Measurements from ENCODE around the gene KCTD3. TPM values are rescaled to one million over a fixed set of nuclear protein-coding genes. Genes with fewer than 3 reads are reported as not detected.

Gene KCTD3
- total and polyA plus RNA-seq, 10 of the 15 experiments (the other 5 are each of a cell fraction or from before 2014, with no cell fraction given) = 3.6 to 19.8 (median 10.7) TPM

DNA sequence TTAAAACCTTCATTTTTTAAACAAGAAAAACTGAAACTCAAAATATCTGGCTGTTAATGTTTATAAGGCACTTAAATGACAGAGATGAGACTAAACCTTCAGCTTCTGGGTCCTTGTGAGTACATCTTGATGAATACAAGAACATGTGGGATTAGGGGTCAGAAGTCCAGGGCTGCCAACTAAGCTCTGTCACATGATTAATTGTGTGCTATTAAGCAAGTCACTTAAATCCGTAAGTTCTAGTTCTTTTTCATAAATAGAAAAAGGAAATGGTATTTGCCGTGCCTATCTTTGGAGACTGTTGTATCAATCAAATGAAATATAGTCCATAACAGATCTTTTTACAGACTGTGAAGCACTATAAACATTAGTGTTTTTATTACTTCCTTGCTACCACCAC is 43.2 kb upstream of the KCTD3 start:
- ChIA-PET CTCF (interaction anchor here (0.8 to 2.7 kb wide), 15 partner anchors 9 to 1196 kb away, joined by 3 to 16 read pairs (median 3); no protein-coding TSS in a partner anchor), RAD21 (ENCODE audit: unreplicated experiment) (interaction anchor here (0.8 kb wide), 1 partner anchor 342 kb away, joined by 3 read pairs; no protein-coding TSS in a partner anchor), SMC1A (ENCODE audit: uncharacterized antibody, unreplicated experiment) (interaction anchor here (1.2 to 1.7 kb wide), 3 partner anchors 80 to 84 kb away, joined by 3 to 4 read pairs (median 4); no protein-coding TSS in a partner anchor), POLR2A (no interaction called here)
- Histone ChIP-seq H3K9ac (ENCODE audit: control insufficient read depth, insufficient read depth, low read length) (no peak overlapping the region), H3K9me3 (replicated peaks; ENCODE audit: control insufficient read depth, insufficient read depth, low read length) (no peaks in the 10 kb centered on the region), H3K36me3 (ENCODE audit: control insufficient read depth in 2 of 2, insufficient read depth in 2 of 2, low read length in 1 of 2) (no peaks in the 10 kb centered on the region), H3K4me1 (ENCODE audit: control insufficient read depth, insufficient read depth, low read length) (peaks cover under 1% of the 10 kb centered on the region; the same call in 1 of the 2 replicates), H3K27me3 (replicated peaks in 1 of 2; ENCODE audit: control insufficient read depth in 2 of 2, insufficient read depth in 2 of 2, low read length in 1 of 2) (no peaks in the 10 kb centered on the region), H3K4me2 (ENCODE audit: control insufficient read depth, insufficient read depth) (no peak overlapping the region), H4K20me1 (ENCODE audit: control insufficient read depth, insufficient read depth) (no peaks in the 10 kb centered on the region), H2AFZ (ENCODE audit: control insufficient read depth, low read depth, low read length) (no peak overlapping the region), H3K27ac (ENCODE audit: control insufficient read depth, insufficient read depth) (no peak overlapping the region), H3K79me2 (ENCODE audit: control insufficient read depth, insufficient read depth, low read length) (no peaks in the 10 kb centered on the region), H3K4me3 (no peak overlapping the region)
- TF ChIP-seq RFX5 (IDR thresholded peaks at IDR 0.05; ENCODE audit: low read depth, low read length) = no peak
- in situ Hi-C loops (cut with MboI) = loop anchor here (10.0 to 25.0 kb wide), 4 partner anchors 712 to 1309 kb away; no protein-coding TSS in a partner anchor
- no peak for ATAC-seq
- WGBS (ENCODE audit: insufficient coverage, insufficient replicate concordance, low lambda C conversion rate, missing lambda C conversion rate) = 27% methylated on average over 2 of the region's 2 CpGs
- no TSS peak for BruUV-seq (replicated peaks)
- no peak for FAIRE-seq
- no peak for DNase-seq (ENCODE audit: low read depth, low spot score)
- intact Hi-C loops (cut with micrococcal nuclease; ENCODE audit: unreplicated experiment) = loop anchor here (10.0 kb wide), 2 partner anchors 1189 to 1309 kb away; no protein-coding TSS in a partner anchor

DNA sequence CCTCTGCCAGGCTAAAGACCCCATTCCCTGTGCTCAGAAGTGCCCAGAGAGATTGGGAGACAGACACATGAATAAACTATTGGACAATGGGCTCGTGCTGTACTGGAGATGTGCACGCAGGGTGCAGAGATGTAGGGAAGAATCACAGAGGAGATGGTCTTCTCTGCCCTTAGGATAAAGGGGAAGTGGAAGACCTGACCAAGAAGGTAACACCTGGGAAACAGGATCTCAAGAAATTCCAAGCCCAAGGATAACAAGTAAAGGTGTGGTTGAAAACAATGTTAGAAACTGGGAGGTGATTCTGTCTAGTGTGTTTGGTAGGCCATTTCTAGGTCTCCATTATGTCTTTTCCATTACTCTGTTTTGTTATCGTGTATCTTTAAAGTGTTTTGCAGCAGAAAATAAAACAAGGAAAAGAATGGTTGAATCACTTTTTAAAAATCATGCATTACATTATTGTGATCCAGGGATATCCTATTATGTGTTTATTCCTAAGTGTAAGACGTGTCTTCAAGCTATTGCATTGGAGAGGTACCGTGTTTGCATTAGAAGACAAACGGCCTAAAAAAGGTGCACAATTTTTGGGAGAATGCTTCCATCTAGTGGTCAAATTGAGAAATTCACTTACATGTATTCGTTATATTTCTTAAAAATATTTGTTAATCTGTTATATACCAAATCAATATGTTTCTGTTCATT is 40.8 kb upstream of the KCTD3 start:
- no peak overlapping the region for H3K4me3 ChIP-seq
- H3K9me3 ChIP-seq (replicated peaks; ENCODE audit: control insufficient read depth, insufficient read depth, low read length) = no peaks in the 10 kb centered on the region
- no peak overlapping the region for H2AFZ ChIP-seq (ENCODE audit: control insufficient read depth, low read depth, low read length)
- in situ Hi-C loops (cut with MboI) = loop anchor here (10.0 kb wide), 3 partner anchors 891 to 1311 kb away; no protein-coding TSS in a partner anchor
- no peak overlapping the region for H3K4me2 ChIP-seq (ENCODE audit: control insufficient read depth, insufficient read depth)
- H3K79me2 ChIP-seq (ENCODE audit: control insufficient read depth, insufficient read depth, low read length) = no peaks in the 10 kb centered on the region
- SMC1A ChIA-PET (ENCODE audit: uncharacterized antibody, unreplicated experiment) = interaction anchor here (1.2 to 2.4 kb wide), 5 partner anchors 42 to 899 kb away, joined by 3 to 11 read pairs (median 5); no protein-coding TSS in a partner anchor
- H3K36me3 ChIP-seq (ENCODE audit: control insufficient read depth in 2 of 2, insufficient read depth in 2 of 2, low read length in 1 of 2) = no peaks in the 10 kb centered on the region
- RAD21 ChIA-PET (ENCODE audit: unreplicated experiment) = interaction anchor here (0.8 to 1.9 kb wide), 8 partner anchors 80 to 1265 kb away, joined by 3 to 10 read pairs (median 3); no protein-coding TSS in a partner anchor
- DNase-seq (ENCODE audit: low read depth, low spot score) = peak; percentile 16
- no peaks in the 10 kb centered on the region for H4K20me1 ChIP-seq (ENCODE audit: control insufficient read depth, insufficient read depth)
- intact Hi-C loops (cut with micrococcal nuclease; ENCODE audit: unreplicated experiment) = loop anchor here (2.0 to 10.0 kb wide), 5 partner anchors 81 to 1311 kb away; no protein-coding TSS in a partner anchor
- CTCF ChIA-PET = interaction anchor here (1.3 to 2.8 kb wide), 8 partner anchors 10 to 1194 kb away, joined by 3 to 11 read pairs (median 7); no protein-coding TSS in a partner anchor
- ATAC-seq = peak; percentile 70
- no TSS peak for BruUV-seq (replicated peaks)
- peaks cover 4% of the 10 kb centered on the region; the same call in 1 of the 2 replicates for H3K4me1 ChIP-seq (ENCODE audit: control insufficient read depth, insufficient read depth, low read length)
- no peak for FAIRE-seq
- H3K27ac ChIP-seq (ENCODE audit: control insufficient read depth, insufficient read depth) = no peak overlapping the region
- H3K27me3 ChIP-seq (replicated peaks in 1 of 2; ENCODE audit: control insufficient read depth in 2 of 2, insufficient read depth in 2 of 2, low read length in 1 of 2) = no peaks in the 10 kb centered on the region
- WGBS (ENCODE audit: insufficient coverage, insufficient replicate concordance, low lambda C conversion rate, missing lambda C conversion rate) = 13% methylated on average over 7 of the region's 7 CpGs
- H3K9ac ChIP-seq (ENCODE audit: control insufficient read depth, insufficient read depth, low read length) = no peak overlapping the region
- POLR2A ChIA-PET = no interaction called here
- TF ChIP-seq SPI1 (IDR thresholded peaks at IDR 0.05; ENCODE audit: borderline replicate concordance, insufficient read depth, low read depth, low read length) (peak; percentile 32; the same call in 1 of the 2 replicates), SMC3 (IDR thresholded peaks at IDR 0.05; ENCODE audit: borderline replicate concordance, low read length) (peak; percentile 67; the same call in 1 of the 2 replicates), RAD21 (IDR thresholded peaks at IDR 0.05; ENCODE audit: insufficient read depth, low read depth, low read length) (peak; percentile 74), KLF5 (IDR thresholded peaks at IDR 0.05; ENCODE audit: partially characterized antibody) (no peak)
- TF ChIP-seq, protein P1, sequence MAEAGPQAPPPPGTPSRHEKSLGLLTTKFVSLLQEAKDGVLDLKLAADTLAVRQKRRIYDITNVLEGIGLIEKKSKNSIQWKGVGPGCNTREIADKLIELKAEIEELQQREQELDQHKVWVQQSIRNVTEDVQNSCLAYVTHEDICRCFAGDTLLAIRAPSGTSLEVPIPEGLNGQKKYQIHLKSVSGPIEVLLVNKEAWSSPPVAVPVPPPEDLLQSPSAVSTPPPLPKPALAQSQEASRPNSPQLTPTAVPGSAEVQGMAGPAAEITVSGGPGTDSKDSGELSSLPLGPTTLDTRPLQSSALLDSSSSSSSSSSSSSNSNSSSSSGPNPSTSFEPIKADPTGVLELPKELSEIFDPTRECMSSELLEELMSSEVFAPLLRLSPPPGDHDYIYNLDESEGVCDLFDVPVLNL (IDR thresholded peaks at IDR 0.05; ENCODE audit: low read depth, low read length) = no peak
- TF ChIP-seq, protein P2, sequence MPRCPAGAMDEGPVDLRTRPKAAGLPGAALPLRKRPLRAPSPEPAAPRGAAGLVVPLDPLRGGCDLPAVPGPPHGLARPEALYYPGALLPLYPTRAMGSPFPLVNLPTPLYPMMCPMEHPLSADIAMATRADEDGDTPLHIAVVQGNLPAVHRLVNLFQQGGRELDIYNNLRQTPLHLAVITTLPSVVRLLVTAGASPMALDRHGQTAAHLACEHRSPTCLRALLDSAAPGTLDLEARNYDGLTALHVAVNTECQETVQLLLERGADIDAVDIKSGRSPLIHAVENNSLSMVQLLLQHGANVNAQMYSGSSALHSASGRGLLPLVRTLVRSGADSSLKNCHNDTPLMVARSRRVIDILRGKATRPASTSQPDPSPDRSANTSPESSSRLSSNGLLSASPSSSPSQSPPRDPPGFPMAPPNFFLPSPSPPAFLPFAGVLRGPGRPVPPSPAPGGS (IDR thresholded peaks at IDR 0.05; ENCODE audit: borderline replicate concordance, insufficient read depth, low read depth, low read length, poor library complexity, severe bottlenecking) = no peak
- TF ChIP-seq, protein P3, sequence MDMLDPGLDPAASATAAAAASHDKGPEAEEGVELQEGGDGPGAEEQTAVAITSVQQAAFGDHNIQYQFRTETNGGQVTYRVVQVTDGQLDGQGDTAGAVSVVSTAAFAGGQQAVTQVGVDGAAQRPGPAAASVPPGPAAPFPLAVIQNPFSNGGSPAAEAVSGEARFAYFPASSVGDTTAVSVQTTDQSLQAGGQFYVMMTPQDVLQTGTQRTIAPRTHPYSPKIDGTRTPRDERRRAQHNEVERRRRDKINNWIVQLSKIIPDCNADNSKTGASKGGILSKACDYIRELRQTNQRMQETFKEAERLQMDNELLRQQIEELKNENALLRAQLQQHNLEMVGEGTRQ (IDR thresholded peaks at IDR 0.05; ENCODE audit: borderline replicate concordance, low read depth, low read length) = no peak
